Islet of Langerhans (tissue), 1 donor: ENCODE results near the gene OPN1SW.

Experiments
- FAIRE-seq: peaks from one replicate; lab custom pipeline; 2011; peaks lifted over from hg19 to GRCh38; lab: Jason Lieb, UNC

The OPN1SW gene

GRCh38 chr7:128757203-128757602 is 18.4 kb downstream of the OPN1SW start:
- FAIRE-seq, result peak; percentile 9

DNA sequence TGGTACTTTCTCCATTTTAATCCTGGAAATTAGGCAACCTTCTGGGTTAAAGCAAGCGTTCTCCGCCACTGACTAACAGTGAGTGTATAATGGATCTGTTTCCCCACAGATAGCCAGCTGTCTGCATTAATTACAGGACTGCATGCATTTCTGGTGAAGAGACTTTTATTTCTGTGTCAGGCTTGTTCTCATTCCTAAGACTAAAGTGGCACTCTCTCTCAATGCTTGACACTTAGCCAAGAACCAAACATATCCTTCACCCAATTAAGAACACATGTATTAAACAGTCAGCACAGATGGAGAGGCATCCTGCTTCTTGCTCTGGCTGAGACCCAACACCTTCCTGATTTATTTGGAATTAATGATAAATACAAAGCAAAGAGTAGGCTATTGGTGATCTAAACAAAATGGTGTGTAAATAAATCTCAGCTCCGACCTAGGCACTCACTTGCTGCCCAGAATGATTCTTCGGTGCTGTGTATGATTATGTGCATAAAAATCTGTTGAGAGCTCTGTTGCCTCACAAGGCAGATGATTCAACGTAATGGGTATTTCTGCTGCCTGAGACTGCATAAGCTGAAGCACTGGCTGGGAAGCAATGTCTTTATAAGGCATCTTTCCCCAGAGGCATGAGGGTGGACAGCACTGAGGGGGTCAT is 19.6 kb downstream of the OPN1SW start:
- FAIRE-seq, result no peak

GRCh38 chr7:128755075-128755818 is 20.3 kb downstream of the OPN1SW start:
- no peak for FAIRE-seq

DNA sequence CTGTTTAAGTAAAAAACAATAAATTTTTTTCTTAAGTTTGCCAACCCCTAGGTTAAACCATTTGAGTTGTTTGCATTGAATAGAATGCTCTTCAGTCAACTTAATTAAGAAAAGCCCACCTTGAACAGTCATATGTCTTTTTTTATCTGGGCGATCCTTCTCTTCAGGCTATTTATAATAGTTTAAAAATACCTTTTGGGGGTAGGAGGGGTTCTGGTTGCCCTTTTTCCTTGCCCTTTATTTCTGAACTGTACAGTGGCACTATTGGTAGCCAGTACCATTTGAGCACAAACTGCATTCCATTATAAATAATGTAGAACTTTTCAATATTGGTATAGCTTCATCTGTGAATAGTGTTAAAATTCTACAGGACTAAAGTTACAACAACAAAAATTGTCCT is 23.3 kb downstream of the OPN1SW start:
- FAIRE-seq, result no peak

- FAIRE-seq, result no peak
Measured at GRCh38 chr7:128747327-128748079, 28.1 kb downstream of the OPN1SW start.

DNA sequence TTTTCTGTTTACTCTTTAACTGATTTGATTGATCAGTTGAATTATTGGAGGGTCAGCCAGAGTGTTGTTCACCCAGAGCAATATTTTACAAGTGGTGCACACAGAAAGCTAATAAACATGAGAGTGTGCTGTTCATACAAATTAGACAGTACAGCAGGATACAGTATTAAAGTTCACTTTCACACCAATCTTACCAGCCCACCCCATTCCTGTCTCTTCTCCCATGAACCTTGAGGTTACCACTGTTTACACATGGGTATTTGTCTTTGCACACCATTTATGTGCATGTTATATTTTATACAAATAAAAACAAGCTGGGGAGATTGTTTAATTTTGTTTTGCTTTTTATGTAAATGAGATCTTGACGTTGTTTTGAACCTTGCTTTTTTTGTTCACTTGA is 29.9 kb downstream of the OPN1SW start:
- no peak for FAIRE-seq

GRCh38 chr7:128744366-128744905 is 31.2 kb downstream of the OPN1SW start:
- no peak for FAIRE-seq

DNA sequence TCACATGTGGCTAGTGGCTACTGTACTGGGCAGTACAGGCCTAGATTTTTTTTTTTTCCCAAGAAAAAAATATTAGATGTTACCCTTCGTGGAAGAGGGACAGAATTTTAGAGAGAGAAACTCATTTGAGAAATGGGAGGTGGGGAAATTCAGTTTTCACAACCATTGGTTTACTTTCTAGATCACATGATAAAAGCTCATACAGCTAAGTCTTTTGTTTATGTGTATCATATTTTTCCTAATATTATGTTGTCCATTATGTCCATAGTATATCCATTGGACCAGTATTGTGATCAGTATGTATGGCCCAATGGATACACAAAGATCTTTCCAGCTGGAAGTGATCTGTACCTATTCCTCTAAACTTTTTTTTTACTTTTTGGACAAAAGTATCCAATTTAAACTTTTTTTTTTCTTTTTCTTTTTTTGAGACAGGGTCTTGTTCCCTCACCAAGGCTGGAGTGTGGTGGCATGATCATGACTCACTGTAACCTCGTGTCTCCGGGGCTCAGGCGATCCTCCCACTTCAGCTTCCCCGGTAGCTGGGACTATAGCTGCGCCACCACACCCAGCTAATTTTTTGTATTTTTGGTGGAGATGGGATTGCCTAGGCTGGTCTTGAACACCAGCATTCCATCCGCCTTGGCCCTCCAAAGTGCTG is 32.4 kb downstream of the OPN1SW start:
- FAIRE-seq, result no peak

DNA sequence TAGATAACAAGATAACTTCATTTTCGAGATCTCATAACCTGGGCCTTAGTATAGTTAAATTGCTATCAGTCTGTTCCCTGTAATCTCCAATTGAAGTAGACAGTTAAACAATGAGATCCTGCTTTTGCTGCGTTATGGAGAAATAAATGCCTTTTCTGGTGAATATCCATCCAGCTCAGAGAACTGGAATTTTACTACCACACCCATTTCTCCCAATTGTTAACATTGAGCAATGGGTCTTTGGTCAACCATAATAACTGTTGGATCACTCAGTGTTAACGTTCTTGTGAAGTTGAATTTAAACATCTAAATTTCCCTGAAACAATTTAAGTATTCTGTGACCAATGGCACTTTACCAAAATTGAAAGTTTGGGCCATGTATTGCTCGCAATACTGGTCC is 33.4 kb downstream of the OPN1SW start:
- no peak for FAIRE-seq

DNA sequence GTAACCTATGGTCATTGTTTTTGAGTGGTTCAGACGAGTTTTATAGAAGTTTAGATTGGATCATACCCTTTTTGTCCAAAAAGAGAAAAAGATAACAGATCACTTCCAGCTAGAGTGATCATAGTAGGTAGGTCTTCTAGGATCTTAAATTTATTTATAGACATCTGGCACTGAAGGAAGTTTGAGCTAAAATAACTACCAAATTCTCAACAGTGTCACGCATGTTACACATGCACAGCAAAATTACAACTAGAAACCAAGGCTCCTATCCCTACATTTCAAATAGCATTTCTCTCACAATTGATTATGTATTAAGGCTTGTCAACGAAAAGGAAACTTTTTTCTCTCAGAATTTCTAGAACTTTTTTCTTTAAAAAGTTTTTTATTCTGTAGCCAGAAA is 34.1 kb downstream of the OPN1SW start:
- FAIRE-seq, result no peak

GRCh38 chr7:128740996-128741395 is 34.6 kb downstream of the OPN1SW start:
- FAIRE-seq, result no peak

- no peak for FAIRE-seq
Measured at GRCh38 chr7:128739990-128740682, 35.5 kb downstream of the OPN1SW start.

- peak; percentile 38 for FAIRE-seq
Measured at GRCh38 chr7:128739048-128739962, 36.3 kb downstream of the OPN1SW start, which contains the start of gene CALU. Gene CALU (plus strand): TSS chr7:128739359. CDS start chr7:128748584, 9,225 bp downstream.

DNA sequence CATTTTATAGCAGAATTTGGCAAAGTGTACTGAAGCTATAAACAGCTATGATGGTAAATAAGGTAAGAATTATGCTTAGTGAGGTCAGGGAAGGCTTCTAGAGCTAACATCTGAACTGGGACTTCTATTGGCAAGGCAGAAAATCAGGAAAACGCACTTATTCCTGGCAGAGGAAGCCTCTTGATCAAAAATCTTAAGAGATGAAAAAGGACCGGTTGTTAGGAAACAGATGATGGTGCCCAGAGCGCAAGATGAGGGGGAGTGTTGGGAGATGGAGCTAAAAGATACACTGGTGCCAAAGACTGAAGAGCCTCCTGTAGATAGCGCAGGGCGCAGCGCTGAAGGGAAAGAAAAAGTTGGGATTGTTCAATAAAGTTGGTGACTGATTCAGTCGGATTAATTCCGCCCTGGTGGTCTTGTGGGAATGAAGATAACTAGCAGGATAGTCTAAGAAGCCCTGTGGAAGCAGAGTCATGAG is 37.0 kb downstream of the OPN1SW start:
- FAIRE-seq, result no peak

DNA sequence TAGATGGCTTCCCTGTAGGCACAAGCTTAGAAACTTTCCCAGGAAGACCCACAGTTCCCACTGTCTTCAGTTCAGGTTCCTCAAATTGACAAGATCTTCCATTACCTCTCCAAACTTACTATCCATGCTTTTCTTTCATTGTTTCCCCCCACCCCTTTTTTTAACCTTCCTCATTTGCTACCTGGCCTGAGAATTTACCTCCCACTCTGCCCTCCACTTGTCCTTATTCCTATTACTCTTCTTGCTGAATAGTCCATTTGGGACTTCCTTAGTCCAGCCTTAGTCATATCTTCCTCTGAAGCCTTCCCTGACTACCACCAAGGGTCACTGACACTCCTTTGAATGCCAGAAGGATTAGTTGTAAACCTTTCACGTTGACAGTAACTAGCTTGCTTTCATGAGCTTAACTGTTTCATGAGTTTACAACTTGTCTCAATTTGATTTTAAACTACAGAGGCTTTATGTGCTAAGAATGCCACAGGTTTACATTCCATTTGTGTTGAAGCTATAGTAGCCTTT is 37.7 kb downstream of the OPN1SW start:
- FAIRE-seq, result no peak

DNA sequence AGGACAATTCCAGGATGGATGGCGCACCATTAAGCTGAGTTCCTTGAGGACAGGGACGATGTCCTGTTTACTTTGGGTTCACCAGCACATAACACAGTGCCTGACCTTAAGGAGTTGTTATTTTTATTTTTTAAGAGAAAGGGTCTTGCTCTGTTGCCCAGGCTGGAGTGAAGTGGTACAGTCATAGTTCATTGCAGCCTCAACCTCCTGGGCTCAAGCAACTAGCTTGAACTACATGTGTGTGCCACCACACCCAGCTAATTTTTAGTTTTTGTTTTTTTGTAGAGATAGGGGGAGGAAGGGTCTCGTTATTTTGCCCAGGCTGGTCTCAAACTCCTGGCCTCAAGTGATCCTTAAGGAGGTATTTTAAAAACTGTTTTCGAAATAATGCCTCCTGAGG is 38.2 kb downstream of the OPN1SW start:
- FAIRE-seq, result no peak

DNA sequence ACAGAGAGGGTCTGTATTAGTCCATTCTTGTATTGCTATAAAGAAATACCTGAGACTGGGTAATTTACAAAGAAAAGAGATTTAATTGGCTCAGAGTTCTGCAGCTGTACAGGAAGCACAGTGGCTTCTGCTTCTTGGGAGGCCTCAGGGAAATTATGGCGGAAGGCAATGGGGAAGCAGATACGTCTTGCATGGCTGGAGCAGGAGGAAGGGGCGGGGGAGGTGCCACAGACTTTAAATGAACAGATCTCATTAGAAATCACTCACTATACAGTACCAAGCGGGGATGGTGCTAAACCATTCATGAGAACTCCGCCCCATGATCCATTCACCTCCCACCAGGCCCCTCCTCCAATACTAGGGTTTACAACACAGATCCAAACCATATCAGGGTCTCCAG is 40.2 kb downstream of the OPN1SW start:
- FAIRE-seq, result no peak

GRCh38 chr7:128734890-128735289 is 40.7 kb downstream of the OPN1SW start:
- no peak for FAIRE-seq

DNA sequence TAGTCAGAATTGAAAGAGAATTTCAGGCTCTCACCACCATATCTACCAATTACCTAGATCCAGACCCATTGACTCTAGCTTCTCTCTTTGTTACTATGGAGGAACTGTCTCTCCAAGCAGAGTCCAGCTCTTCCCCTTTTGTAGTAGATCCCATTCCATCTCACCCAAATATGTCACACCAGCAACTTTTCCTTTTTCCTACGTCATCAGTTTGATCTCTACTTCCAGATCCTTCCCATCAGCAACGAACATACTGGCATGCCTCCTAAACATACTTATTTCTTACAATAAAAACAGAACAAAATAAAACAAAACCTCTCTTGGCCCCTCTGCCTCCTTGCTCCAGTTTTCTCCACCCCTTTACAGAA is 42.3 kb downstream of the OPN1SW start:
- FAIRE-seq, result no peak

GRCh38 chr7:128732521-128733277 is 42.9 kb downstream of the OPN1SW start:
- FAIRE-seq, result no peak
